GM18870 (cell line): Measurements from ENCODE around the gene MUS81.

ENCODE experiments used
- ATAC-seq: cut with Tn5 transposase; IDR thresholded peaks from one replicate; pipeline ENCODE4 v1.9.1; 2021; ENCODE audit warnings: moderate library complexity; ENCODE audit not compliant: unreplicated experiment

The MUS81 gene

DNA sequence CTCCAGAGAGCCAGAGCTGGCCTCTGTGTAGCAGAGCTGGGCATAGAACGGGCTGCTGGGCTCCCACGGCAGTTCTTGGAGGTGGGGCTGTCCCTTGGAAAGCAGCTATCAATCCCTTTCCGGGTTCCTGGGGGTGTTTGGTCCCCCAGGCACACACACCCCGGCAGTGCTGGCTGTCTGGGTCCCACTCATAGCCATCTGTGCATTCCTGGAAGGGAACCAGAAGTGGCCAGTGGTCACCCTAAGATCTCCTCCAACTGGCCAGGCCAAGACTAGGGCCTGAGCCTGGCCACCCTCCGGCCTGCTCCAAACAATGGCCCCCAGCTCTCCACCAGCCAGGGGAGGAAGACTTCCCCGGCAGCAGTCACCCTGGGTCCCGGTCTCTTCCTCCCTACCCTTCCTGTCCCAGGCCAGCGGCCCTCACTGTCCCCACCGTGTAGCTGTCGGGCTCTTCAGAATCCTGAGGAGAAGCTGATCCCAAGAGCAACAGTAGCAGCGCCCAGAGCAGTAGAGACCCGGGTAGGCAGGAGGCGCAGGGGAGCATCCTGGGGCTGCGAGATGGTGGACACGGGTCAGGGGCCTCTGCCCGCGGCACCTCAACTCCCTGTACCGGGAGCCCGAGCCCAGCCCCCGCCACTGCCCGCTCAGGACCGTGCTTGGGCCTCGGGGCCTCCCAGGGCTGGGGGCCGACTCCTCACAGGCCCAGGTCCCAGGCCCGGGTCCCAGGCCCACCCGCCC, 11.7 kb downstream of the MUS81 start:
- ATAC-seq, result no peak

GRCh38 chr11:65872586-65873317, 12.5 kb downstream of the MUS81 start, which contains the start of gene EFEMP2:
TSS of gene EFEMP2 (minus strand) at chr11:65872800. CDS start at chr11:65872354, 446 bp downstream.
- ATAC-seq, result no peak

GRCh38 chr11:65873318-65874156, 13.3 kb downstream of the MUS81 start:
- peak; percentile 60 for ATAC-seq

- no peak for ATAC-seq
Observed at GRCh38 chr11:65879617-65880016, 19.4 kb downstream of the MUS81 start, which contains the start of gene CTSW. TSS of gene CTSW (plus strand) at chr11:65879837. CDS start at chr11:65879855, 18 bp downstream.

- ATAC-seq, result no peak
Observed at GRCh38 chr11:65880027-65880426, 19.8 kb downstream of the MUS81 start.

GRCh38 chr11:65880844-65881421, 20.7 kb downstream of the MUS81 start:
- no peak for ATAC-seq

GRCh38 chr11:65882120-65883057, 22.2 kb downstream of the MUS81 start:
- ATAC-seq, result no peak

- no peak for ATAC-seq
Observed at GRCh38 chr11:65883058-65883761, 23.0 kb downstream of the MUS81 start.

DNA sequence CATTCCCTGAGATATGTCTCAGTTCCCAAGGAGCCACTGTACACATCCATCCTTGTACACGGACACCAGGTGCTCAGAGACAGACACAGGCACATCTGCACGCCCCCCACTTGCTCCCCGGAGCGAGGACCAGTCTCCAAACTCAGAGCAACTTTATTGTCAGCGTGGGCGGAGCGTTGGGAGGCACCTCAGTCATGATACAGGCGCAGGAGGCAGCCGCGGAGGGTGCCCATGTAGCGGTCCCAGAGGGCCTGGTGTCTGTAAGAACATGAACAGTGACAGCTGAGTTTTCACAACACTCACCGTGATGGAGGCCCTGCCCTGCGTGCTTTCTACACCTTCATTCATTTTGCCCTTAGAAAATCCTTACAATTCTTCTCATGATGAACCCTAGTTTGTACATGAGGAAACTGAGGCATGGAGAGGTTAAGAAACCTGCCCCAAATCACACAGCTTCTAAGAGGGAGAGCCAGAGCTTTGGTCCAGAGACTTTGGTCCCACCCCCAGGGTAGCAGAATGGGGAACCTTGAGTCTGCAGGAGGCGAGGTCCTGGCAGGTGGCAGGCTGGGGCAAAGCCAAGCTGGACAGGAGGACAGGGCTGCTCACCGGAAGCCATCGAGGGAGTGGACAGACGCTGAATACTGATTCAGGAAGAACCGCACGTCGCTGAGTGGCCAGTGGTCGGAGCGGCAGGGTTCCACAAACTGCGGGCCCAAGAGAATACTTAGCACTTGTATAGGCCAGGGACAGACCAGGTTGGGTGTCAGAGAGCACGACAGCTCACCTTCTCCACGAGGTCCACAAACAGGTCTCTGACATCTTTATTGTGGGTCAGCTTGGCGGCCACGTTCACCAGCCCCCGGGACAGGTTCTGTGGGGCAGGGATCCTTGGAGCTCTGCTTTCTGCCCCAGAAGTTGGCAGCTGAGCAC, 23.8 kb downstream of the MUS81 start:
- no peak for ATAC-seq

GRCh38 chr11:65884716-65885092, 24.5 kb downstream of the MUS81 start:
- ATAC-seq, result no peak

- no peak for ATAC-seq
Observed at GRCh38 chr11:65885231-65885630, 25.0 kb downstream of the MUS81 start.

- no peak for ATAC-seq
Observed at GRCh38 chr11:65885808-65886536, 25.7 kb downstream of the MUS81 start.

- ATAC-seq, result no peak
Observed at GRCh38 chr11:65886826-65887722, 26.8 kb downstream of the MUS81 start.

DNA sequence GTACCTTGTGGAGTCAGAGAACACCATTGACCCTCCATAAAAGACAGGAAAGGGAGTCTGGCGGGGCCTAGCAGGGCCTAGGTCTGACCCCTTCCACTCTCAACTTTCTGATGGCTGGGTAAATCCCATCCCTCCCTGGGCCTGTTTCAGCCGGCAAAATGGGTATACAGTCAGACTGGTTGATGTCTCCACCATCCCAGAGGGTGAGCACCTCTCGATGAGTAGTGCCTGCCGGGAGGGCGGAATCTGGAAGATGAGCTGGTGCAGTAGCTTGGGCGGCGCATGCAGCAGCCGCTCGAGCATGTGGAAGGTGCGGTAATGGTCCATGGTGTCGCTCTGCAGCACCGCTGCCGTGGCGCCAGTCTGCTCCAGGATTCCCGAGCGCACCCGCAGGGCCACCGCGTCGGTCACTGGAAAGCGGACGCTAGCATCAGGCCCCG, 27.5 kb downstream of the MUS81 start:
- no peak for ATAC-seq

DNA sequence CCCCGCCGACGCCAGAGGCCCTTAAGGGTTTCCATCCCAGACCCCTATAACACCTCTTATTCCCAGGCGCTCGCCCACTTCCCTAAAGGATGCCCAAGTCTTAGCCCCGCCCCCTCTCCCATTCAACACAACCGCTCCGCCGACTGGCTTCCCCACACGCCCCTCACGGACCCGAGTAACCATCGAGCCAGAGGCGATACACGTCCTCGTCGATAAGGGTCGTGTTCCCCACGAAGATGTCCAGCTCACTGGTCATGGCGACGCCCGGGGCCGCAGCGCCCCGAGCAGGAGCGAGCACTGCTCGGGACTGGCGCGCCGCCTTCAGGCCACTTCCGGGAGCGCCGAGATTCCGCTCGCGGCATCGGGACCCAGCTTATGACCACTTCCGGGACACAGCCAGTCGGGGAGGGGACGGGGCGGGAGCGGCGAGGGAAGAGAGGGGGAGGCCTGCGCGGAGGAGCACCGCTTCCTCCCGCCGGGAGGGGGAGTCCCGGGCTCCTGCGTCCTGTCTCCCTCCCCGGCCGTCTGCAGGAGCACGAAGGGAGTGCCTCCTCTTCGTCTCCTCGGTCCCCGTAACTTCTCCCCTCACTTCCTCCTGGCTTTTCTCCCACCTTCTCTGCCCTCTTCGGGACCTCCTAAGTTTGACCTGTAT, 28.1 kb downstream of the MUS81 start, which contains the start of gene FIBP:
TSS of gene FIBP (minus strand) at position 309 of the 652 bp plus-strand sequence. CDS start at position 256, 53 bp downstream.
- ATAC-seq, result no peak
